Measurements from ENCODE around the gene TOR1AIP2. TPM values are rescaled to one million over a fixed set of nuclear protein-coding genes. Genes with fewer than 3 reads are reported as not detected.
"Not testable (repeated sequence)": the region's sequence is repeated elsewhere in the genome, so short reads cannot be mapped to it uniquely, and the experiment has no call there.

The TOR1AIP2 gene
- total and polyA plus RNA-seq, 12 donors: 8.1 to 63.3 (median 52.2) TPM

DNA sequence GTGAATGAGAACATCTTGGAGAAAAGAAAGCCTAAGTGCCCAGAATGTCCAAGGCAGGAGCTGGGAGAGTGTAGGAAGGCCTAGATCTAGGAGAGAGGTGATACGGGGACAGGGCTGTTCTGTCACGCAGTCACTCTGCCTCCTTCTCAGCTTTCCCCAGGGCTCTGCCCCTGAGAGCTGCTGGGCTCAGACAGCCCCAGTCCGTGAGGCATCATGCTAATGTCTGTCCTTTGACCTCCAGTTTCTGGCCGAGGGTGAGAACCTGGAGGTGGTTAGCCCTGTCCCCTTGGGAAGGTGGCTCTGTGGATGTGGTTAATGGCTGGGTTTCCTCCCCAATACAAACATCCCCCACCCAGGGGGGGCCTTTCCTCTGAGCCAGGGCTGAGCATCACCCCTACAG, 71.3 kb downstream of the TOR1AIP2 start:
- intact Hi-C loops (cut with DNase I): no loop called here
- DNase-seq (no peak), ATAC-seq (no peak)
- Histone ChIP-seq H3K27ac (no peak overlapping the region), H3K4me1 (peaks cover 0 to 9% (median 3%) of the 10 kb centered on the region in 9 donors), H3K36me3 (no peaks in the 10 kb centered on the region), H3K9me3 (no peaks in the 10 kb centered on the region), H3K27me3 (peaks cover 0 to 20% (median 1%) of the 10 kb centered on the region in 7 donors), H3K4me3 (no peak overlapping the region)
- WGBS, 2 donors: 80 to 83% methylated on average over 4 of the region's 4 CpGs
- TF ChIP-seq CTCF (IDR thresholded peaks at IDR 0.05): no peak

- ATAC-seq (no peak), DNase-seq (no peak)
- Histone ChIP-seq H3K4me3 (no peak overlapping the region), H3K9me3 (no peaks in the 10 kb centered on the region), H3K27ac (no peak overlapping the region), H3K4me1 (peaks cover 0 to 9% (median 3%) of the 10 kb centered on the region in 9 donors), H3K27me3 (peaks cover 0 to 12% (median 0%) of the 10 kb centered on the region in 7 donors), H3K36me3 (no peaks in the 10 kb centered on the region)
- 96 to 97% methylated on average over 19 of the region's 19 CpGs for WGBS, 2 donors
- intact Hi-C loops (cut with DNase I): no loop called here
- TF ChIP-seq CTCF (IDR thresholded peaks at IDR 0.05): no peak
Measured at GRCh38 chr1:179805291-179806195, 72.1 kb downstream of the TOR1AIP2 start.

- WGBS, 2 donors: 98 to 100% methylated on average over 2 of the region's 2 CpGs
Measured at GRCh38 chr1:179804417-179804816, 73.2 kb downstream of the TOR1AIP2 start.

DNA sequence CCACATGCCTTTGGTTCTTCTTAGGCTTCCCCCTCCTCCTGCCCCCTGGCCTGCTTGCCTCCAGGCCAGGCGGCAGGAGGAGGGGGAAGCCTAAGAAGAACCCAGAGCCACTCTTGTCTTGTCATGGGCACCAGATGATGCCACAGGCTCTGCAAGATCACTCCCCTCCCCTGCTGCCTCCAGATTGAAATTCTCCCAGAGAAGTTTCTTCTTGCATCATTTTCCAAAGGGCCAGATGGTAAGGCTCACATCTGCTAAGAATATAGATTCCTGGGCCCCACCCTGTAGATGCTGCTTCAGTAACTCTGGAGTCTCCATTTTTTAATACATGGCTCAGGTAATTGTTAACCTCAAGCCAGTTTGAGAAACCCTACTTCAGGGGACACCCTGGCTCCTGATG, 73.7 kb downstream of the TOR1AIP2 start:
- ATAC-seq (no peak), DNase-seq (no peak)
- WGBS, 2 donors: 92 to 100% methylated on average over 1 of the region's 1 CpG
- Histone ChIP-seq H3K4me3 (no peak overlapping the region), H3K27ac (no peak overlapping the region), H3K27me3 (no peaks in the 10 kb centered on the region), H3K9me3 (no peaks in the 10 kb centered on the region), H3K4me1 (peaks cover 0 to 4% (median 0%) of the 10 kb centered on the region in 9 donors), H3K36me3 (no peaks in the 10 kb centered on the region)
- intact Hi-C loops (cut with DNase I): no loop called here
- TF ChIP-seq CTCF (IDR thresholded peaks at IDR 0.05): no peak

More at GRCh38 chr1:179804417-179804816, 73.2 kb downstream of the TOR1AIP2 start:
- H3K4me3 ChIP-seq; intact Hi-C loops (cut with DNase I); H3K36me3 ChIP-seq; ATAC-seq; H3K27me3 ChIP-seq; DNase-seq; H3K9me3 ChIP-seq; H3K27ac ChIP-seq; H3K4me1 ChIP-seq: not testable (repeated sequence)

DNA sequence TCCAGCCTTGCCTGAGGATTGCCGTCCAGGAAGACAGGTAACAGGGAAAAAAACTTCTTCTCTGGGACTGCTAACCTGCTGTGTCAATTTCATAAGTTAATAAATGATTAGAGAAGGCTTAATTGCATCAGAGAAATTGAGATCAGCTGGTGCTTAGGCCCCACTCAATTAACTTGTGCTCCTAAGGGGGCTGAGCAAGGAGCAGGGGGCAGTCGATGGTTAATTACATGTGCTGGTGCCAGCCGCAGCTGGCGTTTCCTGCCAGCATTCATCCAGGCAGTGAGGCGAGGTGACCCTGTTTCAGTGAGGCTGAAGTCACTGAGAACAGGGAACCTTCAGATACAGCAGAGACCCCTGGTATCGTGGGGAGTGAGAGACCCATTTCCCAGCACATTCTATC, 74.5 kb downstream of the TOR1AIP2 start:
- no peaks in the 10 kb centered on the region for H3K27me3 ChIP-seq
- intact Hi-C loops (cut with DNase I): no loop called here

More for the DNA sequence above, 74.5 kb downstream of the TOR1AIP2 start:
- no peaks in the 10 kb centered on the region for H3K9me3 ChIP-seq
- H3K36me3 ChIP-seq: no peaks in the 10 kb centered on the region
- TF ChIP-seq CTCF (IDR thresholded peaks at IDR 0.05): no peak
- DNase-seq: no peak
- no peak overlapping the region for H3K27ac ChIP-seq
- H3K4me1 ChIP-seq: peaks cover 0 to 7% (median 0%) of the 10 kb centered on the region in 9 donors
- WGBS, 2 donors: 84% methylated on average over 6 of the region's 6 CpGs
- no peak overlapping the region for H3K4me3 ChIP-seq
- ATAC-seq: no peak

All from heart right ventricle (tissue), 16 donors.